ENCODE data around the gene ESR2. TPM values are rescaled to one million over a fixed set of nuclear protein-coding genes. Genes with fewer than 3 reads are reported as not detected.
"Not testable (repeated sequence)": the region's sequence is repeated elsewhere in the genome, so short reads cannot be mapped to it uniquely, and the experiment has no call there.

Gene ESR2
- total and polyA plus RNA-seq, 2 donors (not counting 3 experiments of a cell fraction or from before 2014, with no cell fraction given) = 0.10 to 0.58 TPM

DNA sequence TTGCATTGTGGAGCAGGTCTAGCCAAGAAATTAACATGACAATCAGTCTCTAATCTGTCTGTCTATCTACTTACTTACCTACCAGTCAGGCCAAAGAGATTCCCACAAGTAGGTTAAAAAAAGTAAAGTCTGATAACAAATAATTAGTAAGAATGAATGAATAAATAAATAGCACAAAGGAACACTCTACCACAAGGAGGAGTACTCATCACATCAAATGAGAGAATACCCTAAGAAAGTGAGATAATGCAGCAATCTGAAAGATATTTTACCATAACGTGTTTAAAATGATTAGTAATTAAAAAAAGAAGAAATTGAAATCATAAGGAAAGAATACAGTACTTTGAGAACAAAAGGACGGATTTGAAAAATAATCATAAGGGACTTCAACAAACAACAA lies 254.1 kb downstream of the ESR2 start:
- Histone ChIP-seq H3K79me2 (ENCODE audit: control insufficient read depth, insufficient read depth, low read length) (no peaks in the 10 kb centered on the region), H3K9ac (replicated peaks; ENCODE audit: extremely low read depth, insufficient read depth, low read length) (no peak overlapping the region), H3K9me1 (replicated peaks; ENCODE audit: control insufficient read depth, extremely low read depth, insufficient read depth, low read length) (no peaks in the 10 kb centered on the region), H2AFZ (ENCODE audit: low read depth, low read length) (no peak overlapping the region), H4K20me1 (replicated peaks; ENCODE audit: control insufficient read depth, extremely low read depth, insufficient read depth, low read length) (no peaks in the 10 kb centered on the region), H3K27ac (ENCODE audit: insufficient read depth, low read depth, low read length) (no peak overlapping the region), H3K4me1 (ENCODE audit: control insufficient read depth, extremely low read depth, insufficient read depth, low read length) (no peaks in the 10 kb centered on the region), H3K4me3 (replicated peaks in 1 of 3; ENCODE audit: insufficient read depth in 1 of 3, low read depth in 1 of 3, low read length in 3 of 3) (no peak overlapping the region), H3K9me3 (replicated peaks; ENCODE audit: control insufficient read depth, insufficient read depth, low read length) (no peaks in the 10 kb centered on the region), H3K36me3 (ENCODE audit: control insufficient read depth in 2 of 2, extremely low read depth in 1 of 2, insufficient read depth in 2 of 2, low read length in 2 of 2) (no peaks in the 10 kb centered on the region), H3K27me3 (ENCODE audit: control insufficient read depth in 2 of 2, insufficient read depth in 2 of 2, low read length in 2 of 2) (no peaks in the 10 kb centered on the region), H3K4me2 (ENCODE audit: insufficient read depth, low read length) (no peak overlapping the region)
- intact Hi-C loops (cut with micrococcal nuclease) = loop anchor here (1.0 to 2.0 kb wide), 2 partner anchors 255 to 263 kb away; partner anchors contain the start of gene ESR2
- DNase-seq (ENCODE audit: low read depth, low spot score) = peak; percentile 28
- no TSS peak for BruUV-seq (replicated peaks)
- TF ChIP-seq, protein P1, sequence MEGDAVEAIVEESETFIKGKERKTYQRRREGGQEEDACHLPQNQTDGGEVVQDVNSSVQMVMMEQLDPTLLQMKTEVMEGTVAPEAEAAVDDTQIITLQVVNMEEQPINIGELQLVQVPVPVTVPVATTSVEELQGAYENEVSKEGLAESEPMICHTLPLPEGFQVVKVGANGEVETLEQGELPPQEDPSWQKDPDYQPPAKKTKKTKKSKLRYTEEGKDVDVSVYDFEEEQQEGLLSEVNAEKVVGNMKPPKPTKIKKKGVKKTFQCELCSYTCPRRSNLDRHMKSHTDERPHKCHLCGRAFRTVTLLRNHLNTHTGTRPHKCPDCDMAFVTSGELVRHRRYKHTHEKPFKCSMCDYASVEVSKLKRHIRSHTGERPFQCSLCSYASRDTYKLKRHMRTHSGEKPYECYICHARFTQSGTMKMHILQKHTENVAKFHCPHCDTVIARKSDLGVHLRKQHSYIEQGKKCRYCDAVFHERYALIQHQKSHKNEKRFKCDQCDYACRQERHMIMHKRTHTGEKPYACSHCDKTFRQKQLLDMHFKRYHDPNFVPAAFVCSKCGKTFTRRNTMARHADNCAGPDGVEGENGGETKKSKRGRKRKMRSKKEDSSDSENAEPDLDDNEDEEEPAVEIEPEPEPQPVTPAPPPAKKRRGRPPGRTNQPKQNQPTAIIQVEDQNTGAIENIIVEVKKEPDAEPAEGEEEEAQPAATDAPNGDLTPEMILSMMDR (IDR thresholded peaks at IDR 0.05; ENCODE audit: extremely low read depth in 1 of 2, insufficient read depth in 1 of 2, low read depth in 1 of 2, low read length in 2 of 2) = peak in 1 of 2 donors; percentile 9
- TF ChIP-seq JUN (IDR thresholded peaks at IDR 0.05; ENCODE audit: borderline replicate concordance, insufficient read depth, insufficient read length, low read depth) = no peak
- no peak for FAIRE-seq
- ChIA-PET CTCF (interaction anchor here (1.0 to 3.5 kb wide), 5 partner anchors 84 to 264 kb away, joined by 3 to 79 read pairs (median 4); partner anchors contain the start of gene ESR2), POLR2A (no interaction called here)
- dilution Hi-C loops (cut with MboI; ENCODE audit: extremely low pct_ligation_motif_present, low sequenced_read_pairs) = no loop called here

DNA sequence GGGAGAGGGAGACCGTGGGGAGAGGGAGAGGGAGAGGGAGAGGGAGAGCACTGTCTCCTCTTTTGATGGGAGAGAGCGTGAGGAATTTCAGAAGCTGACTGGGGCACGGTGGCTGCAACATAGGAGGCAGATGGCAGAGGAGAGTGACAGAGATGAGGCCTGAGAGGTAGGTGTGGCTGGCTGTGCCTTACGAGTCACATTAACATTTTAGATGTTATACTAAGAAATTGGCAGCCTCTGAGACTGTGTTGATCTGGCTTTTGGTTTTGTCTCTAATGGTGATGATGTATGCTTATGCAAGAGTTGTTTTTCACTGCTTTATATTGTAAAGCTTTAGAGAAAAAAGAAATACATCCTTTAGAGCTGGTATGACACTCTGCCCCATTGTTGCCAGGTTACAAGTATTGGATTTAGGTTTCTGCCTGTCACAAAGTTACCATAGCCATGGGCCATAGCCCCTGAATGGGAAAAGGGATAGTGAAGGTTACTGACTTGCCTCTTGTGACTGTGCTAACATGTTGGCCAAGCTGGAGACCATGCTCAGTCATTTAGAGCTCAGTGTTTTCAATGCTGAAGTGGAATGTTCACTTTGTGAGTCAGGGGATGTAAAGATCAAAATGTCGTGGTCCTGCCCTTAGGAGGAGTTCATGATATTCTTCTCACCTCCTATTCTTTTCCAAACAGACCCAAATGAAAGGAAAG lies 255.2 kb downstream of the ESR2 start:
- CTCF ChIA-PET = interaction anchor here (0.9 to 3.5 kb wide), 10 partner anchors 14 to 299 kb away, joined by 3 to 79 read pairs (median 4); partner anchors contain the start of gene ESR2
- Histone ChIP-seq H2AFZ (ENCODE audit: low read depth, low read length) (no peak overlapping the region), H3K4me1 (ENCODE audit: control insufficient read depth, extremely low read depth, insufficient read depth, low read length) (no peaks in the 10 kb centered on the region), H3K27me3 (ENCODE audit: control insufficient read depth in 2 of 2, insufficient read depth in 2 of 2, low read length in 2 of 2) (no peaks in the 10 kb centered on the region), H3K9me3 (replicated peaks; ENCODE audit: control insufficient read depth, insufficient read depth, low read length) (no peaks in the 10 kb centered on the region), H3K9me1 (replicated peaks; ENCODE audit: control insufficient read depth, extremely low read depth, insufficient read depth, low read length) (no peaks in the 10 kb centered on the region), H4K20me1 (replicated peaks; ENCODE audit: control insufficient read depth, extremely low read depth, insufficient read depth, low read length) (no peaks in the 10 kb centered on the region), H3K36me3 (ENCODE audit: control insufficient read depth in 2 of 2, extremely low read depth in 1 of 2, insufficient read depth in 2 of 2, low read length in 2 of 2) (no peaks in the 10 kb centered on the region), H3K27ac (ENCODE audit: insufficient read depth, low read depth, low read length) (no peak overlapping the region), H3K4me2 (ENCODE audit: insufficient read depth, low read length) (no peak overlapping the region), H3K9ac (replicated peaks; ENCODE audit: extremely low read depth, insufficient read depth, low read length) (no peak overlapping the region), H3K79me2 (ENCODE audit: control insufficient read depth, insufficient read depth, low read length) (no peaks in the 10 kb centered on the region), H3K4me3 (replicated peaks in 1 of 3; ENCODE audit: insufficient read depth in 1 of 3, low read depth in 1 of 3, low read length in 3 of 3) (no peak overlapping the region)
- dilution Hi-C loops (cut with MboI; ENCODE audit: extremely low pct_ligation_motif_present, low sequenced_read_pairs) = no loop called here
- TF ChIP-seq FOS (IDR thresholded peaks at IDR 0.05; ENCODE audit: borderline replicate concordance, insufficient read depth, low read length) = no peak
- TF ChIP-seq, protein P2, sequence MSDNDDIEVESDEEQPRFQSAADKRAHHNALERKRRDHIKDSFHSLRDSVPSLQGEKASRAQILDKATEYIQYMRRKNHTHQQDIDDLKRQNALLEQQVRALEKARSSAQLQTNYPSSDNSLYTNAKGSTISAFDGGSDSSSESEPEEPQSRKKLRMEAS (IDR thresholded peaks at IDR 0.05; ENCODE audit: insufficient read depth, insufficient read length) = no peak
- no peak for TF ChIP-seq GATA2 (IDR thresholded peaks at IDR 0.05; ENCODE audit: insufficient read depth, insufficient read length, low read depth, low read length)
- no TSS peak for BruUV-seq (replicated peaks)
- intact Hi-C loops (cut with micrococcal nuclease) = no loop called here
- POLR2A ChIA-PET = no interaction called here
- FAIRE-seq = no peak
- DNase-seq (ENCODE audit: low read depth, low spot score) = no peak

DNA sequence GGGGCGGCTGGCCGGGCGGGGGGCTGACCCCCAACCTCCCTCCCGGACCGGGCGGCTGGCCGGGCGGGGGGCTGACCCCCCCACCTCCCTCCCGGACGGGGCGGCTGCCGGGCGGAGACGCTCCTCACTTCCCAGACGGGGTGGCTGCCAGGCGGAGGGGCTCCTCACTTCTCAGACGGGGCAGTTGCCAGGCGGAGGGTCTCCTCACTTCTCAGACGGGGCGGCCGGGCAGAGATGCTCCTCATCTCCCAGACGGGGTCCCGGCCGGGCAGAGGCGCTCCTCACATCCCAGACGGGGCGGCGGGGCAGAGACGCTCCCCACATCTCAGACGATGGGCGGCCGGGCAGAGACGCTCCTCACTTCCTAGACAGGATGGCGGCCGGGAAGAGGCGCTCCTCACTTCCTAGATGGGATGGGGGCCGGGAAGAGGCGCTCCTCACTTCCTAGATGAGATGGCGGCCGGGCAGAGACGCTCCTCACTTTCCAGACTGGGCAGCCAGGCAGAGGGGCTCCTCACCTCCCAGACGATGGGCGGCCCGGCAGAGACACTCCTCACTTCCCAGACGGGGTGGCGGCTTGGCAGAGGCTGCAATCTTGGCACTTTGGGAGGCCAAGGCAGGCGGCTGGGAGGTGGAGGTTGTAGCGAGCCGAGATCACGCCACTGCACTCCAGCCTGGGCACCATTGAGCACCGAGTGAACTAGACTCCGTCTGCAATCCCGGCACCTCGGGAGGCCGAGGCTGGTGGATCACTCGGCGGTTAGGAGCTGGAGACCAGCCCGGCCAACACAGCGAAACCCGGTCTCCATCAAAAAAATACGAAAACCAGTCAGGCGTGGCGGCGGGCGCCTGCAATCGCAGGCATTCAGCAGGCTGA lies 256.1 kb downstream of the ESR2 start:
- H3K9me1 ChIP-seq (replicated peaks; ENCODE audit: control insufficient read depth, extremely low read depth, insufficient read depth, low read length); H3K4me2 ChIP-seq (ENCODE audit: insufficient read depth, low read length); BruUV-seq (replicated peaks); H4K20me1 ChIP-seq (replicated peaks; ENCODE audit: control insufficient read depth, extremely low read depth, insufficient read depth, low read length); DNase-seq (ENCODE audit: low read depth, low spot score); H2AFZ ChIP-seq (ENCODE audit: low read depth, low read length); dilution Hi-C loops (cut with MboI; ENCODE audit: extremely low pct_ligation_motif_present, low sequenced_read_pairs); H3K36me3 ChIP-seq (ENCODE audit: control insufficient read depth in 2 of 2, extremely low read depth in 1 of 2, insufficient read depth in 2 of 2, low read length in 2 of 2); H3K9me3 ChIP-seq (replicated peaks; ENCODE audit: control insufficient read depth, insufficient read depth, low read length); intact Hi-C loops (cut with micrococcal nuclease); H3K9ac ChIP-seq (replicated peaks; ENCODE audit: extremely low read depth, insufficient read depth, low read length); POLR2A ChIA-PET; H3K4me3 ChIP-seq (replicated peaks in 1 of 3; ENCODE audit: insufficient read depth in 1 of 3, low read depth in 1 of 3, low read length in 3 of 3); H3K27me3 ChIP-seq (ENCODE audit: control insufficient read depth in 2 of 2, insufficient read depth in 2 of 2, low read length in 2 of 2); FAIRE-seq; H3K4me1 ChIP-seq (ENCODE audit: control insufficient read depth, extremely low read depth, insufficient read depth, low read length); H3K27ac ChIP-seq (ENCODE audit: insufficient read depth, low read depth, low read length); H3K79me2 ChIP-seq (ENCODE audit: control insufficient read depth, insufficient read depth, low read length): not testable (repeated sequence)
- CTCF ChIA-PET = interaction anchor here (1.5 to 3.5 kb wide), 3 partner anchors 256 to 300 kb away, joined by 5 to 79 read pairs (median 16); partner anchors contain the start of gene ESR2
